ENCODE results near the gene PPP6C. TPM values are rescaled to one million over a fixed set of nuclear protein-coding genes. Genes with fewer than 3 reads are reported as not detected.
"Not testable (repeated sequence)": the region's sequence is repeated elsewhere in the genome, so short reads cannot be mapped to it uniquely, and the experiment has no call there.

PPP6C gene
- polyA plus RNA-seq, 10 donors = 29.5 to 51.0 (median 37.9) TPM

DNA sequence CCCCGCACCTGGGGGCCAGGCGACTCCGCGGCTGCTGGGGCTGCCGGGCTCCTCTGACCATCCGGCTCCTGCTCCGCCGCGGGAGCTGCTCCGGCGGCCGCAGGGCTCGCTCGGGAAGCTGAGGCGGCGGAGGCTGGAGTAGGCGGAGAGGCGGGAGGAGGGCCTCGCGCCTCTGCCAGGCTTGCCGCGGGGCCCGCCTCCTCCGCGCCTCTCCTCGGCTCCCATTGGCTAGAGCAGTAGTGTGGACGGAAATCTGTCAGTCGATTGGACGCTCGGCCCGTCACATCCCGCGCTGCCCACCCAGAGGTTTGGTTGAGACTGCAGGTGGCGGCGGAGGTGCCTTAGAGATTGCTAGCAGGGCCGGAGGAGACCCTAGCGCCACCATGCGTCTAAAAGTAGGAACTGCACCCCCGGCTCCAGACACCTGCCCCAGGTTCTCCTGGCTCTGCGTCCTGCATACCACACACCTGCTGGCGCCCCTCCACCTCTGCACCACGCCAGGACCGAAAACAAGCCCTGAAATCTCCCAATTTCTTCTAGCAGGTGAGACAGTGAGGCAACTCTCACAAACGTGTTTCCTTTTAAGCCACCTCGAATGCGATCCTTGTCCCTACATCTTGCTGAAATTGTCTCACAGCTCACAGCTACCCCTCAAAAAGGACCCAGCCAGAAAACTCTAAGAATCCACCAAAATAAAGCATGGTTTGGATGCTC is 46.1 kb downstream of the PPP6C start, which contains the start of gene SCAI:
SCAI (minus strand) TSS at position 152 of the 714 bp plus-strand sequence; CDS start at position 61, 91 bp downstream.
- peak; percentile 99 for DNase-seq

DNA sequence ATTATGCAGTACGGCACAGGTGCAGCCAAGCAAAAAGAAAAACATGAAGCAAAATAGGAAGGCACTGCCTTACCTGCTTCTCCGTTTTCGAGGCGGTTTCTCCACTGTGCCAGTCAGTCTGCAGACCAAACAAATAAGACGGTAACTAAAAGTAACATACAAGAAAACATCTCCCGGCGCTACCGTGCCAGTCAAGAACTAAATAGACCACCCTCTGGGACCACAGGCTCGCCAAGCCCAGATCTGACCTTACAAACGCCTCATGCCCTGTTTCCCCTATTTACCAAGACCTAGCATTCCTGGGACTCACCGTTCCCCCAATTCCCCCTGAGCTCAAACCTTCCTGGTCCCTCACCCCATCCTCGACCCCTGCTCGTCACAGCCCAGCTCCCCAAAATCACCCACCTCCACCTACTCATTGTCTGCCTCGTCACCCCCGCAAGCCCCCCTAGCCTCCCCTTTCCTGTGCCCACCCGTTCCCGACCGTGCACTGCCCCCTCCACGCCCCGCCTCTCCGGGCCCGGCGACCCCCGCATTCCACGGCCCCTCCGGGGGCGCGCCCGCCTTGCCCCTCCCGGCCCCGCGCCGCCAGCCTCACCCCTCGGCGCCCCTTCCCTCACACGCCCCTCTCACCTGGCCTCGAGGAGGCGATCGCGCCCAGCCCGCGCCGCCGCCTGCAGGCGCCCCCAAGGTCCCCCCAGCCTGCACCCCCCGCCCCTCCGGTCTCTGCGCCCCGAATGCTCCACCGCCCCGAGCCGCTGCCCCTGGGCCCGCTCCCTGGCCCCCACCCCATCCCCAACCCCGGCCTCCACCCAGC is 46.8 kb downstream of the PPP6C start:
- DNase-seq = peak in 1 of 3 donors; percentile 20

- DNase-seq = no peak
Observed at GRCh38 chr9:125141751-125142150, 47.9 kb downstream of the PPP6C start.

DNA sequence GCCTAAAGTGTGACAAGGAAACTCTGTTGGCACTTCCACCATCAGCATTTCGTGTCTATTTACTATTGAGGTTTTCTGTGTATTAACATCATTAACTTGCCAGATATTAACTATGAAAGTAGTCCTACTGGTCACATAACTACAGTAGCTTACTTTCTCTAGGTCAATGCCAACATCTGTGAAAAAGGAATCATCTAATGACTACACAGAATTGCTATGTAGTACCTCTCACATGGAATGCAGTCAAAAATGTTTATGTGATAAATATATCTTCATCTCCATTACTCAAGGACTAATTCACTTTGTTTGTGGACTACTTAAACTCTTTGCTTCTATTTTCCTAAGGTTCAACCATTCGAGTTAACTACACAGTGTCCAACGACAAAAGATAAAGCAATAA is 48.4 kb downstream of the PPP6C start:
- no peak for DNase-seq

DNA sequence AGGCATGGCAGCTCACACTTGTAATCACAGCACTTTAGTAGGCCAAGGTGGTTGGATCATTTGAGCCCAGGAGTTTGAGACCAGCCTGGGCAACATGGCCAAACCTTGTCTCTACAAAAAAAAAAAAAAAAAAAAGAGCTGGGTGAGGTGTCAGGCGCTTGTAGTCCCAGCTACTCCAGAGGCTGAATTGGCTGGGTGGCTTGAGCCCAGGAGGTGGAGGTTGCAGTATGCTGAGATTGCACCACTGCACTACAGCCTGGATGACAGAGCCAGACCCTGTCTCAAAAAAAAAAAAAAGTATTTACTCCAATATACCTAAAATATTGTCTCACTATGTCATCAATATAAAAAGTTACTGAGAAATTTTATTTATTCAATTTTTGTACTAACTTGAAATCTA is 49.0 kb downstream of the PPP6C start:
- no peak for DNase-seq

GRCh38 chr9:125137200-125137599 is 52.4 kb downstream of the PPP6C start:
- DNase-seq = peak in 2 of 3 donors; percentile 45 to 59

DNA sequence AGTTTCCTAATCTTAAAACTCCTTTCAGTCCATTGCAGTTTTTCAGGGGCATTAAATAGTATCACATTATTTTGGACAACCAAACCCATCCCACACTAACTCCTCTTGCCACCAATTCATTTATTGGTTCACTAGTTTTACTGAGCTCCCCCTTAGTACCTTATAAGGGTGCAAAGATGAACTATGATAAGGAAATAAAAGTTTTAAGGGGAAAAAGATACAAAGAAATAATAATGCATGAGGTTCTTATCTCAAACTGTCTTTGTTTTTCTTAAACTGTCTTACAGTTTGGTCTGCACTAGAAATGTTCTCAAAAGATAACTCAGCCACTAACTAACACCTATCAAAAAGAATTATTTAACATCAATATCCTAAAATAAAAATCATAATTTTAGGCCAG is 54.6 kb downstream of the PPP6C start:
- DNase-seq = no peak

GRCh38 chr9:125133403-125134329 is 55.9 kb downstream of the PPP6C start:
- no peak for DNase-seq

DNA sequence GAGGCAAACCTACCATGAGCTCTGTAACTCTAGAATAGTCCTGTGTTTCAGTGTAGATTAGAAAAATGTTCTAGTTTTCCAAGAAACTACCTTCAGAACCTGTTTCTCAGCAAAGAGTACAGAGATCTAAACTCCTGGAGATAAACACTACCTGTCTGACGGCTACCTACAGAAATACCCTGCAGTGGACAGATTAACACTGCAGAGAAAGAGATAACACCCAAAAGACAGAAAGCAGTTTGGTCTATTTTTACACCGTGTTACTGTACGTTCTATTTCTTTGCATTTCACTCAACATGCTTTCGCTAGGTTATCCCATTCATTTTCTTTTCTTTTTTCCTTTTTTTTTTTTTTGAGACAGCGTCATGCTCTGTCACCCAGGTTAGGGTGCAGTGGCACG is 57.8 kb downstream of the PPP6C start:
- DNase-seq = no peak

GRCh38 chr9:125126019-125126746 is 63.4 kb downstream of the PPP6C start:
- peak; percentile 86 to 97 (median 95) for DNase-seq

DNA sequence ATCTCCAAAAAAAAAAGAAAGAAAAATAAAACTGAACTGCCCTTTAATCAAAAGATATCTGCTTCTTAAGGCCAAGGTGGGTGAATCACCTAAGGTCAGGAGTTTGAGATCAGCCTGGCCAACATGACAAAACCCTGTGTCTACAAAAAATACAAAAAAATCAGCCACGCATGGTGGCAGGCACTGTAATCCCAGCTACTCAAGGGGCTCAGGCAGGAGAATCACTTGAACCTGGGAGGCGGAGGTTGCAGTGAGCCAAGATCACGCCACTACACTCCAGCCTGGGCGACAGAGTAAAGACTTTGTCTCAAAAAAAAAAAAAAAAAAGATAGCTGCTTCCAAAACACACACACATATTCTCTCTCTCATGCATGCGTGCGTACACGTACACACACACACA is 64.1 kb downstream of the PPP6C start:
- DNase-seq = no peak

GRCh38 chr9:125121146-125121545 is 68.5 kb downstream of the PPP6C start:
- peak in 1 of 3 donors; percentile 26 for DNase-seq

GRCh38 chr9:125119643-125120286 is 69.8 kb downstream of the PPP6C start:
- peak in 2 of 3 donors; percentile 27 to 50 for DNase-seq

- DNase-seq = not testable (repeated sequence)
Observed at GRCh38 chr9:125118696-125119095, 70.9 kb downstream of the PPP6C start.

- not testable (repeated sequence) for DNase-seq
Observed at GRCh38 chr9:125114503-125114902, 75.1 kb downstream of the PPP6C start.

DNA sequence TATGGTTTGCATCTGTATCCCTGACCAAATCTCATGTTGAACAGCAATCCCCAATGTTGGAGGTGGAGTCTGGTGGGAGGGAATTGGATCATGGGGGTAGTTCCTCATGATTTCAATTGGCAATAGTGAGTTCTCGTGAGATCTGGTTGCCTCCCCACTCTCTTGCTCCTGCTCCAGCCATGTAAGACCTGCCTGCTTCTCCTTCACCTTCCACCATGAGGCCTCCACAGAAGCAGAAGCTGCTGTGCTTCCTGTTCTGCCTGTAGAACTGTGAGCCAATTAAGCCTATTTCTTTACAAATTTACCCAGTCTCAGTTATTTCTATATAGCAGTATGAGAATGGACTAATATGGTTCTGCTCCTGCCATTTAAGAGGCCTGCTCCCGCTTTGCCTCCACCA is 79.1 kb downstream of the PPP6C start:
- DNase-seq = no peak

DNA sequence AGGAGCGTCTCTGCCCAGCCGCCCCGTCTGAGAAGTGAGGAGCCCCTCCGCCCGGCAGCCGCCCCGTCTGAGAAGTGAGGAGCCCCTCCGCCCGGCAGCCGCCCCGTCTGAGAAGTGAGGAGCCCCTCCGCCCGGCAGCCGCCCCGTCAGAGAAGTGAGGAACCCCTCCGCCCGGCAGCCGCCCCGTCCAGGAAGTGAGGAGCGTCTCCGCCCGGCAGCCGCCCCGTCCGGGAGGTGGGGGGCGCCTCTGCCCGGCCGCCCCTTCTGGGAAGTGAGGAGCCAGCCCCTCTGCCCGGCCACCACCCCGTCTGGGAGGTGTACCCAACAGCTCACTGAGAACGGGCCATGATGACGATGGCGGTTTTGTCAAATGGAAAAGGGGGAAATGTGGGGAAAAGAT is 81.1 kb downstream of the PPP6C start:
- not testable (repeated sequence) for DNase-seq

- peak; percentile 23 to 70 (median 29) for DNase-seq
Observed at GRCh38 chr9:125106285-125106893, 83.2 kb downstream of the PPP6C start.

- DNase-seq = peak in 1 of 3 donors; percentile 52
Observed at GRCh38 chr9:125103770-125104460, 85.7 kb downstream of the PPP6C start.

Measured in muscle of back (tissue), 11 donors.